Hepatocyte (in vitro differentiated cells): Measurements from ENCODE around the gene ZNF79. TPM values are rescaled to one million over a fixed set of nuclear protein-coding genes. Genes with fewer than 3 reads are reported as not detected.

ENCODE experiments used
- DNase-seq: peaks from one replicate; pipeline ENCODE4 v3.0.0-alpha.2; 2016; ENCODE audit warnings: low spot score
- H2AFZ ChIP-seq: fragments of 200-600 bp; sonication (generic); 2 replicates; pipeline ENCODE4 v1.6.0; 2016; ENCODE audit warnings: antibody characterized with exemption, mild to moderate bottlenecking
- H3K27ac ChIP-seq: fragments of 200-600 bp; sonication (generic); 2 replicates; pipeline ENCODE4 v1.5.1; 2016; ENCODE audit warnings: mild to moderate bottlenecking
- H3K27me3 ChIP-seq: fragments of 200-600 bp; sonication (generic); 2 replicates; pipeline ENCODE4 v1.6.1; 2016
- H3K36me3 ChIP-seq: fragments of 200-600 bp; sonication (generic); replicated peaks from 2 replicates; pipeline ENCODE4 v1.5.1; 2016; ENCODE audit warnings: low read depth; ENCODE audit not compliant: insufficient read depth
- H3K4me1 ChIP-seq: fragments of 200-600 bp; sonication (generic); 2 replicates; pipeline ENCODE4 v1.5.1; 2016; ENCODE audit warnings: mild to moderate bottlenecking, moderate library complexity; ENCODE audit not compliant: insufficient read depth
- H3K4me2 ChIP-seq: fragments of 200-600 bp; sonication (generic); 2 replicates; pipeline ENCODE4 v1.6.0; 2016
- H3K4me3 ChIP-seq: fragments of 200-600 bp; sonication (generic); 2 replicates; pipeline ENCODE4 v1.5.1; 2016; ENCODE audit warnings: mild to moderate bottlenecking
- H3K79me2 ChIP-seq: fragments of 200-600 bp; sonication (generic); 2 replicates; pipeline ENCODE4 v1.6.0; 2017; ENCODE audit warnings: mild to moderate bottlenecking
- H3K9me2 ChIP-seq: fragments of 200-600 bp; sonication (generic); replicated peaks from 2 replicates; pipeline ENCODE4 v1.6.0; 2017; ENCODE audit warnings: mild to moderate bottlenecking; ENCODE audit not compliant: insufficient read depth
- H3K9me3 ChIP-seq: fragments of 200-600 bp; sonication (generic); 2 replicates; pipeline ENCODE4 v1.5.1; 2016; ENCODE audit warnings: low read depth, mild to moderate bottlenecking
- H4K20me1 ChIP-seq: fragments of 200-600 bp; sonication (generic); 2 replicates; pipeline ENCODE4 v1.6.0; 2016; ENCODE audit warnings: mild to moderate bottlenecking; ENCODE audit not compliant: insufficient read depth, poor library complexity, severe bottlenecking
- CTCF ChIP-seq: fragments of 200-600 bp; sonication (generic); IDR thresholded peaks from 2 replicates; pipeline ENCODE4 v1.5.1; 2016; ENCODE audit warnings: antibody characterized with exemption, mild to moderate bottlenecking; ENCODE audit not compliant: poor library complexity
- EZH2 ChIP-seq: fragments of 200-600 bp; sonication (generic); IDR thresholded peaks from 2 replicates; pipeline ENCODE4 v1.6.1; 2016; ENCODE audit warnings: antibody characterized with exemption, mild to moderate bottlenecking, borderline replicate concordance
- EZH2phosphoT487 ChIP-seq: fragments of 200-600 bp; sonication (generic); IDR thresholded peaks from one replicate; pipeline ENCODE4 v1.6.1; 2018; ENCODE audit warnings: antibody characterized with exemption, mild to moderate bottlenecking, low read depth, moderate library complexity; ENCODE audit not compliant: unreplicated experiment, severe bottlenecking
- WGBS: methylation state at CpG from one replicate; pipeline ENCODE4 v1.1.6; 2016; ENCODE audit warnings: low lambda C conversion rate; ENCODE audit errors: missing lambda C conversion rate; 5-methylcytosine and 5-hydroxymethylcytosine counted together
- polyA plus RNA-seq: library from polyadenylated mRNA; unstranded; fragments of >200 nt; fragmentation: Nextera tagmentation; extraction: Ambion mirVana; gene quantifications from 2 replicates; pipeline ENCODE4 v1.2.1, GENCODE V29; 2016
- total RNA-seq: library from RNA; depleted of rRNA; stranded (reverse); fragments of >200 nt; gene quantifications from 2 replicates; pipeline ENCODE4 v1.2.3, GENCODE V29; 2014

Gene ZNF79
- total and polyA plus RNA-seq, 2 experiments from 2014 or later = 6.0 to 9.0 TPM

GRCh38 chr9:127449332-127449966 is 25.3 kb downstream of the ZNF79 start:
- no peaks in the 10 kb centered on the region for H3K9me2 ChIP-seq
- H3K4me1 ChIP-seq = peaks cover 22% of the 10 kb centered on the region
- no peak for DNase-seq
- H3K79me2 ChIP-seq = peaks cover 32% of the 10 kb centered on the region
- H4K20me1 ChIP-seq = peaks cover 34% of the 10 kb centered on the region
- peaks cover under 1% of the 10 kb centered on the region for H3K9me3 ChIP-seq
- no peak overlapping the region for H2AFZ ChIP-seq
- 50% methylated on average over 5 of the region's 5 CpGs for WGBS
- peak overlapping the region; percentile 97 for H3K27ac ChIP-seq
- peak overlapping the region; percentile 97 for H3K4me3 ChIP-seq
- peak overlapping the region; percentile 96 for H3K4me2 ChIP-seq
- TF ChIP-seq EZH2phosphoT487 = no peak
- no peak for TF ChIP-seq CTCF
- no peaks in the 10 kb centered on the region for H3K27me3 ChIP-seq
- H3K36me3 ChIP-seq = no peaks in the 10 kb centered on the region

- Histone ChIP-seq H3K27ac (peak overlapping the region; percentile 97), H3K9me3 (no peaks in the 10 kb centered on the region), H3K9me2 (no peaks in the 10 kb centered on the region), H3K4me2 (peak overlapping the region; percentile 96), H3K27me3 (no peaks in the 10 kb centered on the region), H3K36me3 (no peaks in the 10 kb centered on the region), H2AFZ (no peak overlapping the region), H3K4me1 (peaks cover 22% of the 10 kb centered on the region), H4K20me1 (peaks cover 34% of the 10 kb centered on the region), H3K79me2 (peaks cover 32% of the 10 kb centered on the region), H3K4me3 (peak overlapping the region; percentile 97)
- DNase-seq = peak; percentile 60
- no peak for TF ChIP-seq EZH2phosphoT487
- no peak for TF ChIP-seq EZH2
- TF ChIP-seq CTCF = no peak
- 2% methylated on average over 14 of the region's 14 CpGs for WGBS
These were observed 26.1 kb downstream of the ZNF79 start for GRCh38 chr9:127450243-127450760.

- Histone ChIP-seq H4K20me1 (peaks cover 34% of the 10 kb centered on the region), H3K27me3 (no peaks in the 10 kb centered on the region), H3K9me3 (no peaks in the 10 kb centered on the region), H3K36me3 (no peaks in the 10 kb centered on the region), H3K4me1 (peaks cover 22% of the 10 kb centered on the region), H3K27ac (peak within 1 kb of the TSS; percentile 97), H3K9me2 (no peaks in the 10 kb centered on the region), H3K4me2 (peak within 1 kb of the TSS; percentile 96), H2AFZ (peak within 1 kb of the TSS; percentile 99), H3K4me3 (peak within 1 kb of the TSS; percentile 97), H3K79me2 (peaks cover 32% of the 10 kb centered on the region)
- TF ChIP-seq EZH2phosphoT487 (no peak), CTCF (peak; percentile 2), EZH2 (no peak)
- DNase-seq = peak; percentile 98
- WGBS = under 1% methylated on average over 68 of the region's 71 CpGs
These were observed 26.8 kb downstream of the ZNF79 start, which contains the start of the genes LRSAM1 and RPL12 for GRCh38 chr9:127450830-127451607. TSS of gene LRSAM1 (plus strand) at chr9:127451510. CDS start at chr9:127454528, 3,018 bp downstream. TSS of gene RPL12 (minus strand) at chr9:127451406. CDS start at chr9:127451317, 89 bp downstream.
